ENCODE data around the gene CTU2.

CTU2 gene

DNA sequence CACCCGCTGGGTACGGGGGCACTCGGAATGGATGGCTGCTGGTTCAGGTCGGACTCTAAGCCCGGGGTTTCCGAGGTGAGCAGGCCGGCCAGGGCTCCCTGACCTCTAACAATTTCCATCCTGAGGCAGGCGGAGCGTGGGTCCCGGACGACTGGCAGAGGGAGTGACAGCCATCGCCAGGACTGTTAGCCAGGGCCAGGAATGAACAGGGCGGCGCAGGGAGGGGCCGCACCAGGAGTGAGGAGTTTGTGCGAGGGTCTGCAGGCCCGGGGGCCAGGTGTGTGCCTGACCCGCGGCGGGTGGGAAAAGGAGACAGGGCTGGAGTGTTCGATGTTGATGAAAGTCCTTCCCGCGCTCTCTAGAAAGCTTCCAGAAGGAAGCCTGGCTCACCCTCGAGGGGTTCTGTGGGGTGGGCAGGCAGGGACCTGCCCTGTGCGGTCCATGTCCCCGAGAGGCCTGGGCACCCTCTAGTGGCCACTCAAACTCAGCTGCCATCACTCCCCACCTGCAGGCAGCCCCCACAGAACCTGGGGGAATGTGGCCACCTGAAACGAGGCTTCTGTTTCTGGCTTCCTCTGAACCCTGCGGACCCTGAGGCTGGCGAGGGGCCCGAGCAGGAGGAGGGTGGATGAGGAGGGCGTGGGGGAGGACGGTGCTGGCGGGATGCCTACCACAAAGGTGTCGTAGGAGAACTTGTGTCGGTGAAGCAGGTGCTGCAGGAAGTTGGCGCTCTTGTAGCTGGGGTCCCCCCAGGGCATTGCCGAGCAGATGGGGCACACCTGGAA lies 8.3 kb upstream of the CTU2 start:
- DNase-seq, result no peak

DNA sequence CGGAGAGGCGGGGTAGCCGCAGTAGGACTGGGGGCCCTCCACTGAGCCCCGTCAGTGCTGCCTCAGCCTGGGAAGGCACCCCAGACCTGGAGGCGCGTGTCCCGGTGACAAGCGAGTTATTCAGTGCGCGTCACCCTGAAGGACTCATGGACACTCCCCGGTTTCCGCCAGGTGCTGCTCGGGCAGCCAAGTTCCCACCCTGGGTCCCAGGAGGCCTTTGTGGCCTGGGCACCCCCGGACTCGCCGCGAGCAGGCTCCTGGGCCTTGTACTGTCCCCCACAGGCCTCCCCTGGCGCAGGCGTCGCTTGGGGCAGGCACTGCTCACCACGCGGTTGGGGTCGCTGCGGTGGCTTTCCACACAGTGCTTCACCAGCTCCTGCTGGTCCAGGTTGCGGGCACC lies 7.7 kb upstream of the CTU2 start:
- DNase-seq, result no peak

GRCh38 chr16:88699180-88699579 lies 7.1 kb upstream of the CTU2 start:
- no peak for DNase-seq

DNA sequence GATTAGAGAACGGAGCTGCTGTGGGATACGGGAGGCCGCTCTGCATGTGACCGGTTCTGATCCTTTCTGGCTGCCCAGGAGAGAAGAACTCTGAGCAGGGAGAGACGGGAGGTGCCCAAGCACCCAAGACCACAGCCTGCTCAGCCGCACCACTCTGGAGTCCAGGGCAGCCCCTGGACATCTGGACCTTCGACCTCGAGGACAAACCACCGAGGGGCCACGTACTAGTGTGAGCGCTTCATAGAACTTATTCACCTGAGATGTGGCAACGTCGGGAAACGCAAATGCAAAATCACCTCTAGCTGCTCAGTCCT lies 6.0 kb upstream of the CTU2 start:
- DNase-seq, result no peak

DNA sequence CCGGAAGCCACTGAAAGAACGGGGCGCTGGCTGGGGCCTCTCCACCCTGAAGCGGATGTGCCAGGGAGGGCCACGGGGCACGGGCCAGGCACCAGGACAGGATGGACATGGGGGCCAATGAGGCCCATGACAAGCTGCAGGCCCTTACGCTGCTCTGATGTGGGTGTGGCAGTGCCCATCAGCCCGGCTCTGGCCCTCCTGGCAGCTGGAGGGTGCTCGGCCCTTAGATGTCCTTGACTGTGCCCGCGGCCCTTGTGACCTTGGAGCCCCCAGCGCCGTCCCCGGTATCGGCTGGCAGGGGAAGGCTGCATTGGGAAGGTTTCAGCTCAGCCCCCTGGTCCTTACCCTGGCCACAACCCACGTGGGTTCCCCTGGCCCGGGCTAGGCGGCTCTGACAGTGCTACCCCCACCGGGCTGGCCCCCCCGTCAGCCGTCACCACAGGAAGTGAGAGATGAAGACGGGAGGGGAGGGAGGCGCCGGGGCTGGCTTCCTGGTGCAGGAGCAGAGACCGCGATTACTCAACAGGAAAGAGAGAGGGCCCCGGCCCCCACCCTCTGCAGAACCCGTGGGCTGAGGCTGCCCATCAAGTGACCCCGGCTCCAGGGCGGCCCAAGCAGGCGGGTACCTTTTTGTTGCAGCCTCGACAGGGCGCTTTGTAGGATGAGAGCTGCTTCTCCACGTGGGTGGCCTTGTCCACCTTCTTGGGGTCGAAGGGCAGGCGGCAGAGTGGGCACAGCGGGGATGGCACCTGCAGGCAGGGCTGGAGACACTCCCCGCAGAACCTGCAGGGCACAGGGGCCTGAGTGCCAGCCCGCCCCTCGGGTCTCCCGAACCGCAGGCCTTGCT lies 5.4 kb upstream of the CTU2 start:
- DNase-seq, result no peak

GRCh38 chr16:88701581-88702370 lies 4.5 kb upstream of the CTU2 start:
- no peak for DNase-seq

- DNase-seq, result no peak
Observed at GRCh38 chr16:88702371-88703210, 3.7 kb upstream of the CTU2 start.

- DNase-seq, result no peak
Observed at GRCh38 chr16:88703486-88704309, 2.6 kb upstream of the CTU2 start.

GRCh38 chr16:88705076-88705684 lies 1.1 kb upstream of the CTU2 start:
- no peak for DNase-seq

DNA sequence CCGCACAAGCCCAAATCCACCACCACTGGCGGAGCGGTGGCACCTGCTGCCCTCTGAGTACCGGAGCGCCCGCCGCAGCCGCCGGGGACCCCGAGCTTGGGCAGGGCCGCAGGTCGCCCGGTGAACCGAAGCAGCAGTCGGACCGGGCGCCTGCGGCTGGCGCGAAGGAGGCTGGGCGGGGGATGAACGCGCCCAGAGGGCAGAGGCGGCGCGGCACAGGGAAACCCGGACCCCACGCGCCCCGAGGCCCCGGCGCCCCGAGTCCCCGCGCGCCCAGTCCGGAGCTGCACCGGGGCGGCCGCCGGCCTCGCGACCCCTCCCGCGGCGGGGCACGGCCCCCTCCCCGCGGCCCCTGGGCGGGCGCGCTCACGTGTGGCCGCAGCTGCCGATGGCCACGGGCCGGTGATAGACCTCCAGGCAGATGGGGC lies 488 bp upstream of the CTU2 start:
- DNase-seq, result no peak

DNA sequence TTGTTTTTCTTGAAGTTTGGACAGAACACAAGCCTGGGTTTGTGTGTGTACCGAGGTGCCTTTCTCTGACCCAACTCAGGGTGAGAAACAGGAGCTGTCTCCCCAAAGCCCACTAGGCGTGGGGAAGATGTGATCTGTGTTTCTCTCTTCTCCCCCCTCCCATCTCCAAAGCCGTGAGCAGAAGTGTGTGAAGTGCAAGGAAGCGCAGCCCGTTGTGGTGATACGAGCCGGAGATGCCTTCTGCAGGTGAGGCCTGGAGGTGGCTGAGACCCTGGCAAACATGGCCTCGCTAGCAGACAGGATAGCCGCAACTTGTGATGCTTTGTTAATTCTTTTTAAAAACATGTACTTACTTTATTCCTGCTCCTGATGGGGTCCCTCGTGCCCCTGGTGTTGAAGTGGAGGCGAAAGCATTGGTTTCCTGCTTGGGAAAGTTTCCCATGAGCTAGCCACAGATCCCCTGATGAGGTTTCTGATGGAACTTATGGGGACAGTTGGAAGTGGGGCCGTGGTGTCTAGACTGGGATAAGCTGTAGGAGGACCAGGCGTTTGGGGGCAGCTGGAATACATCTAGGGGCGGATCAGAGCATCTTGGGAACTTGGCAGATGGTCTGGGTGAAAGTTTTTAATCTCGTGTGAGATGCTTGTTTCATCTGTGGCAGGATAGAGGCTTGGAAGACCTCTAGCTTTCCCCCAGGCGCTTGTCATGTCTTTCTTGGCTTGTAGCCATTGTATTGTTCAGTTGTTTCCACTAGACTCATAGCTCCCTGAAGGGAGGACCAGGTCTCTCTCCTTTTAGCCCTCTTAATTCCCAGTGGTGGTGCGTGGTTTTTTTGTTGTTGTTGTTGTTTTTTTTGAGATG lies 893 bp downstream of the CTU2 start:
- DNase-seq, result no peak

- no peak for DNase-seq
Observed at GRCh38 chr16:88710556-88710955, 4.3 kb downstream of the CTU2 start.

- DNase-seq, result no peak
Observed at GRCh38 chr16:88711750-88712340, 5.5 kb downstream of the CTU2 start.

DNA sequence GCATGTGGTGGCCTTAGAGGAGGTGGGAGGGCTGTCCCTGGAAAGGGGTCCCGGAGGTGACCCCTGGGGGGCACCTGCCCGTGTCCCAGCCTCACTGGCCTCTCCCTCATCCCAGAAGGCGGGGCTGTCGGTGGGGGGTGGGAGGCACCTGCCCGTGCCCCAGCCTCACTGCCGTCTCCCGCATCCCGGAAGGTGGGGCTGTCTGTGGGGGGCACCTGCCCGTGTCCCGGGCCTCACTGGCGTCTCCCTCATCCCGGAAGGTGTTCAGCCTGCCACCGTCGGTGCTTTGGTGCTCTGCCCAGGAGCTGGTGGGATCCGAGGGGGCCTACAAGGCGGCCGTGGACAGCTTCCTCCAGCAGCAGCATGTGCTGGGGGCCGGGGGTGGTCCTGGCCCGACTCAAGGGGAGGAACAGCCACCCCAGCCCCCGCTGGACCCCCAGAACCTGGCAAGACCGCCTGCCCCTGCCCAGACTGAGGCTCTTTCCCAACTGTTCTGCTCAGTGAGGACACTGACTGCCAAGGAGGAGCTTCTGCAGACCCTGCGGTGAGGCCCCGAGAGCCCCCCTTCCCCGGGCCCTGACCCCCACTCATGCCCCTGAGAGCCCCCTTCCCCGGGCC lies 6.2 kb downstream of the CTU2 start:
- no peak for DNase-seq

GRCh38 chr16:88713054-88713453 lies 6.8 kb downstream of the CTU2 start:
- no peak for DNase-seq

DNA sequence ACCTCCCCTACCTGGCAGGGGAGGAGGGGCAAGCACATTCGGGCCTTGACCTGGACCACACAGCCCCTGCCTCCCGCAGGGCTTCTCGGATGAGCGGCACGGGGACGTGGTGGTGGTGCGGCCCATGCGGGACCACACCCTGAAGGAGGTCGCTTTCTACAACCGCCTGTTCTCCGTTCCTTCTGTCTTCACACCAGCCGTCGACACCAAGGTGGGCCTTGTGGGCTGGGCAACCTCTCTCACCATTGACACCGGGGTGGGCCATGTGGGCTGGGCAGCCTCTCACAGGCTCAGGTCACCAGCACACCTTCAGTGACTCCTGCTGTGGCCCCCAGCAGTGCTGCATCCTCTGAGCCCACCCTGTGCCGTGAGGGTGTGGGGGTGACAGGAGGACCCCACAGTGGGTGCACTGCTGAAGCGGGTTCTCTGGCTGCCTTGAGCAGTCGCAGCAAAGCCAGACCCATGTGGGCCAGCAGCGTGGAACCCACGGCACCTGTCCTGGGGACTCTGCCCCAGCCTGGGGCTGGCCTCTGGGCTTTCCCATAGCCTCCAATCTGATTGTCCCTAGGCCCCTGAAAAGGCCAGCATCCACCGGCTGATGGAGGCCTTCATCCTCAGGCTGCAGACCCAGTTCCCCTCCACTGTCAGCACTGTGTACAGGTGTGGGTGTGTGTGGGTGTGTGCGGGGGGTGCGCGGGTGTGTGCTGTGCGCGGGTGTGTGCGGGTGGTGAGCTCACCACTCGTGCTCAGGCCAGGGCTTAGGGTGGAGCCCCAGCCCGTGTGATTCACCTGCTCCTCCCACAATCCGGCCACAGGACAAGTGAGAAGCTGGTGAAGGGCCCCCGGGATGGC lies 7.5 kb downstream of the CTU2 start:
- DNase-seq, result no peak

DNA sequence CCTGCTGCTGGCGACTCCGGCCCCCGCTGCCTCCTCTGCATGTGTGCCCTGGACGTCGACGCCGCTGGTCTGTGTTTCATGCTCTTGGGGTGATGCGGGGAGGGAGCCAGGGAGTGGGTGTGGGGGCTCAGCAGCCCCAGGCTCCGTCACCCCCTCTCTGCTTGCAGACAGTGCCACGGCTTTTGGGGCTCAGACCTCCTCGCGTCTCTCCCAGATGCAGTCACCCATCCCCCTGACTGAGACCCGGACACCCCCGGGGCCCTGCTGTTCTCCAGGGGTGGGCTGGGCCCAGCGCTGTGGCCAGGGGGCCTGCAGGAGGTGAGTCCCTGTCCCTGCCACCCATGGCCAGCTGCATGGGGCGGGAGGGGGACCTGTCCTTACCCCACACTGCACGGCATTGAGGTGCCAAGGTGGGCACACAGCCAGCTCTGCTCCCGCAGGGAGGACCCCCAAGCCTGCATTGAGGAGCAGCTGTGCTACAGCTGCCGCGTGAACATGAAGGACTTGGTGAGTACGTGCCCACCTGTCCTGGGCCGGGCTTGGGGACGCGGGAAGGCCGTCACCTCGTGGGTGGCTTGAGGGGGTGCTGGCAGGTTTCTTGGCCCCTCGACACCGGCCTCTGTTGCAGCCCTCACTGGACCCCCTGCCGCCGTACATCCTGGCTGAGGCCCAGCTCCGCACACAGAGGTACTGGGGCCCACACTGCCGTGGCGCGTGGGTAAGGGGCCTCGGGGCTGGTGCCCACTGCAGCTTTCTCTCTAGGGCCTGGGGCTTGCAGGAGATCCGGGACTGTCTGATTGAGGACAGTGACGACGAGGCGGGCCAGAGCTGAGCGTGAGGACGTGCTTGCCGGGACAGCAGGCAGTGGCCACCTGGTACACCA lies 8.4 kb downstream of the CTU2 start:
- DNase-seq, result no peak

All from NCI-H187 treated with DMSO at 0.1 percent for 48 hours (cell line).